NCI-H2107 treated with DMSO at 0.1 percent for 48 hours (cell line): Measurements from ENCODE around the gene FADS2.
A peak's percentile ranks its signal among the peaks of the same experiment; 100 is the strongest.

Source experiments
- DNase-seq: peaks from one replicate; lab custom pipeline; 2025; ENCODE audit not compliant: unreplicated experiment; lab: John Stamatoyannopoulos, UW

FADS2 gene

DNA sequence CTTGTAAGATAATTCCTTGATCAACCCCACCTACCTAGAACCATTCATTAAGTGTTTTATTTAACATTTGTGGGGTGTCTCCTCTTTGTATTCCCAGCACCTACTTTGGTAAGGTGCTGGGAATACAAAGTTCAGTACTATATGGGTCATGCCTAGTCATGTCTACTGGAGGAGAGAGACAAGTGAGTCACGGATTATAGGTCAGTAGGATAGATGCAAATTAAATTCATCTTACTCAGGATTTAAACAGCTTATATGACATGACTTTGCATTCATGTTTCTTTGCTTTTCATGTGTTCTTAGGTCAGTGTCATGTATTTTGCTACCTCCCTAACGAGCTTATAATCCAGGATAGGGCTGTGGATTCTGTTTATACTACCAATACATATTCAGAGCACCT is 7.9 kb upstream of the FADS2 start:
- DNase-seq: no peak

- DNase-seq: peak; percentile 25
Observed at GRCh38 chr11:61826930-61827570, 1.1 kb upstream of the FADS2 start.

GRCh38 chr11:61828379-61828628 is 204 bp downstream of the FADS2 start:
- DNase-seq: no peak

DNA sequence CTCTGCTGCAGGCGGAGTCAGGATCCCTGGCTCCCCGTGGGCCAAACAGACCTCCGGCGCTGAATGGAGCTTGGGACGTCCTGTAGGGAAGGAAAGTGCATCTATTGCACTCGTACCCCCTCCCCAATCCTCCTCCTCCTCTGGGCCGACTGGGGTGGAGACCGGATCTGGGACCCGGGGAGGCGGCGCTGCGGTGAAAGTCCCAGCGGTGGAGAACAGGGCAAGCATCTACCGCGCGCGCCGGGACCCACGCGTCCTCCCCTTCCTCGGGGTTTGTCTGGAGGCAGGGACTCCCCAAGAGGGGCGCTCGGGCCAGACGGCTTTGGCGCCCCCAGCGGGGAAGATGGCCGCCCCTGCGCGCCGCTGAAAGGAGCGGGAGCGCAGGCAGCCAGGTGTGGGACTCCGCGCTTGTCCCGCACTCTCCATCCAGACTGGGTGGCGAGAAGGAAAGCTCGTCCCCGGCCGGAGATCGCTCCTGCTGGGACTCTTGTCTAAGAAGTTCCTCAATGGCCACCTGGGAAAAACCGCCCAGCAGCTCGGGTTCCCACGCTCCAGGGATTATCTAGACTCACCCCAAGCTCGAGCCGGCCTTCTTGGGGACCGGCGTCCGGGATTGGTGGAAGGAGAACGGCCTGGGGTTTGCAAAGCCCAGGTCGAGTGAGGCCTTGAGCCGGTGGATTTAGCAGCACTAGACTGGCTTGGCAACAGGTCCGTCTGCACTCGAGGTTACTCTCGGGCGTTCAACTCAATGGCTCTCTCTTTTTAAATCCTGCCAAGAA is 718 bp downstream of the FADS2 start:
- no peak for DNase-seq

DNA sequence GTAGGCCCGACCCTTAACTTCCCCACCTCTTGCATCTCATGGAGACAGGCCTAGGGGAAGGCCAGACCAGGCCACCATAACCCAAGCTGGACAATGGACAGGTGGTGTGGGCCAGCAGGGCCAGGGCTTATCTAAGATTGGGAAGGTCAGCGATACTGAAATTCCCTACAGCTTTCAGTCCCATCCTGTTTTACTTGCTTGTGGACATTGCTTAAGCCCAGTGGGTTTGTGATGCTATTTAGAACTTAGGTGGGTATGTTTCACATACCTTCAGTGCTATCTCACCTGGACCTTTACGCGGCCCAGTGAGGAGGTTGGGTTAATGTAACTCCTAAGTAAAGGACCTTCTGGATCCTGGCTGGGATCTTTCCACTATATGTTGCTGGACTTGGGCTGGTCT is 1.7 kb downstream of the FADS2 start:
- DNase-seq: no peak

- DNase-seq: no peak
Observed at GRCh38 chr11:61830237-61831105, 2.4 kb downstream of the FADS2 start.

DNA sequence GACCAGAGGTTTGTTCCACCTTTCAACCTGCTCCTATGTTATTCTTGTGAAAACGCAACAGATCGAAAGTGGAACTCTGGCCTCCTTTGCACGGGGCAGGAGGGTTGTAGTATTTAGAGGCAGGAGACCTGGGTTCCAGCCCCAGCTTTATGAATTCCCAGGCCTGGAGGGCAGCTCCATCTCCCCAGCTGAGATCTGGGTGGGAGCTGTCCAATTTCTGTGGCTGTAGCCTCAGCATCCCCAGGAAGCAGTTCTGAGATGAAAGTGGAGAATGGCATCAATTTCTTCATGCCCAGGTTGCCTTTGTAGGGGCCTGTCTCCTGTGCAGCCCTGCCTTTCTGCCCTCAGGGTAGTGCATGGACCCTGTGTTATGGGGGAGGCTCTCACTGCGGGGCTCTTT is 4.1 kb downstream of the FADS2 start:
- no peak for DNase-seq

- peak; percentile 30 for DNase-seq
Observed at GRCh38 chr11:61832754-61833153, 4.7 kb downstream of the FADS2 start.

DNA sequence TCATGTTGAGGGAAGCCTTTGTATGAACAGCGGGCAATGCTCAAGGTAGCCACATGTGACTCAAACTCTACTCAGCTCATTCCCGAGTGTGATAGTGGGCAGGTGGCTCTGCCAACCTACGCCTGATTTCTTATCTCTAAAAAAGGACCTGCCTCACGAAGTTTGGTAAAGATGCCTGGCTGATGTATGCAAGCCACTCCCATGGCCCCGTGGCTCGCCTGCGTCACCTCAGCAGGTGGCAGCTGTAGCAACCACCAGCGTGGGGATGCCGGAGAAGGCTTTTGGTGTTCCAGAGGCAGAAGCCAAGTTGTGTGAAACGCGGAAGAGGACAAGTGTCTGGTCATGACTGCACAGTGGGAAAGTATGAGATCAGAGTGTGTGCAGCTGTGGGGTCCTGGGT is 5.4 kb downstream of the FADS2 start:
- DNase-seq: peak; percentile 50

- no peak for DNase-seq
Observed at GRCh38 chr11:61833926-61834277, 5.8 kb downstream of the FADS2 start.

DNA sequence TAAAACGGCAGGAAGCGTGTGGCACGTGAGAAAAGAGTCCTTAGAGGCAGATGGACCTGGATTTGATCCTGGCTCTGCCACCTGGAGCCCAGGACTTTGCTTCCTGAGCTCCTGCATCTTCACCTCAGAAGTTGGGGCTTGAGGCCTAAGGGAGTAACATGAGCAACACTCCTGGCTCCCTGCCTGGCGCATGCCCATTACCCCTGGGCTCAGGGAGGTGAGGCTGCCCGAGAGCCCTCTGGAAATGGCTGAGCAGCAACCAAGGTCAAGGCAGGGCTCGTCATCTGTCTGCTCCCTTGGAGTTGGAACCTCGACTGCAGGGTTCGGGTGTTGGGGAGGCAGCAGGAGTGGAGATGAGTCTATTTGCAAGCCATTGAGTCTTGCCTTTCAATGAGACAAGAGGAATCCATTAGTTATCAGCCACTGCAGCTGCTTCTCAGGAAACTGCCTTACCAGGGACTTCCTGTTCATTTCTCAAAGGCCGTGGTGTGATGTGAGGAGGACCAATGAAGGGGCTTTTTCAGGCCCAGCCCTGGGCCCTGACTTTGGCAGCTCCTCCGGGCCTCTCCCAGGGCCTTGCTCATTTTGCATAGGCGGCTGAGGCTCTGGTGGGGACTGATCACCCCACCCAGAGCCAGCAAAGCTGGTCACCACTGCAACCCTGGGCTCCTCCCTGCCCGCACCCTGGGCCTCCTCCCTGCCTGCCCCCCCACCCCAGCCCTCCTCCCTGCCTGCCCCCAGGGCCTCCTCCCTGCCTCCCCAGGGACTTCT is 6.4 kb downstream of the FADS2 start:
- peak; percentile 69 for DNase-seq

- DNase-seq: no peak
Observed at GRCh38 chr11:61836193-61836592, 8.1 kb downstream of the FADS2 start.

- no peak for DNase-seq
Observed at GRCh38 chr11:61837411-61838005, 9.4 kb downstream of the FADS2 start.

DNA sequence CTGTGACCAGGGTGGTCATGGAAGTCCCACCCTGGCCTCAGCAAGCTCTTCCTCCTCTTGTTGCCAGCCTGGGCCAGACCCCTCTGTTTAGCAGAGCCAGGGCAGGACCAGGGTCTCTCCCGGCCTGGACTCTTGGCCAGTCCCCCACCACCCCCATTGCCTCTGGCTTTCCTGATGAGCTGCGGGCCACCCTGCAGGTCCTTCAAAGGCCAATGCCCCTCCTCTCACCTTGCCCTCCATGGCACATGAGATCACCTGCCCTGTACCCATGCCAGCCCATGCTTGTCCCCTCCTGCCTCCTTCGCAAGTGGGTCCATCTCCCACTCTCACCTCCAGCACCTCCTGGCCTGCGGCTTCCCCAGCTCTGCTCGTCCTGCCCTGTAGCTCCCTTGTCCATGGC is 10.4 kb downstream of the FADS2 start:
- DNase-seq: no peak

DNA sequence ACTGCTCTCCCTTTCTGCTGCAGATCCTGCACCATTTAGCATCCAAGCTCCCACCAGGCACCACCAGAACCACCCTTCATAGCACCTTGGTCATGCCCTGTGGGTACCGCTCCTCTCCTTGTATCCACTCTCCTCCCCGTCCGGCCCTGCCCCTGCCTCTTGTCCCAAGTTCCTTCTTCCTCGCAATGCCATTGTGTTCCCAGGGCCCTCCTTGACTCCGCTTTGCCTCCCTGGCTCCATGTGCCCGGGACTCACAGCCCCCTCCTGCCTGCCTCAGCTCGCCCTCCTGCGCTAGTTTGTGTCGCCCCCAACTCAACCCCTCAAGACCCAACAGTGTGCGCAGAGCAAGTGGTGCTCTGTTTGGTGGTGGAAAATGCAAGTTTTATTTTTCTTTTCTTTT is 10.8 kb downstream of the FADS2 start:
- no peak for DNase-seq

DNA sequence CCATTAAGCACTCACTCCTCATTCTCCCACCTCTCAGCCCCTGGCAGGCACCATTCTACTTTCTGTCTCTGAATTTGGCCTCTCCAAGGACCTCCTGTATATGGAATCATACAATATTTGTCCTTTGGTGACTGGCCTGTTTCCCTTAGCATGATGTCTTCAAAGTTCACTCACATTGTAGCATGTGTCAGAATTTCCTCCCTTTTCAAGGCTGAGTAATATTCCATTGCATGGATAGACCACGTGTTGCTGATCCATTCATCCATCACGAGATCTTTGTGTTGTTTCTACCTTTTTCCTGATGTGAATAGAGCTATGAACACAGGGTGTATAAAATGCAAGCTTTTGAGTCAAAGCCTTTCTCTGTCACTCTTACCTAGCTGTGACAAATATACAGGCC is 11.6 kb downstream of the FADS2 start:
- DNase-seq: no peak

GRCh38 chr11:61840371-61840770 is 12.3 kb downstream of the FADS2 start:
- no peak for DNase-seq

DNA sequence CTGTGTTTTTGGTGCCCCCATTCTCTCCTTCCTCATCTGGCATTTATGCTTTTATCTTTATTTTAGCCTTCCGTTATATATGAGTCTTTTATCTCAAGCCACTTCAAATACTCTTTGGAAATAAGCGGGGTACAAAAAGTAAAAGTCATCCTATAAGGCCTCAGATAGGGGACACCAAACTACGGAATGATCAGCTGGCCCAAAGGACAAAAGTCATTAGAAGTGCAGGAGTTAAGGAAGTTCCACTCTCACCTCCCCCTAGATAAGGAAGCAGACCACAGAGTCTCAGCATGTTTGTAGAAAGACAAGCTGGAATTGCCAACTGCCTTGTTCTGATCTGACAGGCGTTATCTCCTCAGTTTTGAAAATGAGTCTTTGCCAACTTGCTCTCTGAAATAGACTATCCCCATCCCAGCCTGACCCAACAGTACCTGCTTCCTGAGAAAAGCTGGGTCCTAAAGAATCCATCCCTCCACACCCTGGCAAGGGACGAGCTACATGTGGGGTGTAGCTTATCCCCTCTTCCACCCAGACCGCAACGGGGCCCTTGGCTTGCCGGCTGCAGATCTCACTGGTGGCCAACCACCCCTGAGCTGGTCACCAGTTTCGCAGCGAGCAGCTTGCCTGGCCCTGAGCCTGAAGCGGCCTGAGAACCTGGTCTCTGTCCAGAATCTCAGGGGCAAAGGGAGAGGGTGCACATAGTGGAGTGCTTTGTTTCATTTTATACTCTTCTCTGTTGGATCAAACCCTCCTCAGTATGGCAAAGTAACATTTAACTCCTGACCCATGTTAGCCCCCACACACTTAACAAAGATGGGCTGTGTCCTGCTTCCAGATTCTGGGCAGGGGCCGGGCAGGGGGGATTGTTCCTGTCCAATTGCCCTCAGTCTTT is 13.8 kb downstream of the FADS2 start:
- no peak for DNase-seq

- no peak for DNase-seq
Observed at GRCh38 chr11:61842528-61842820, 14.4 kb downstream of the FADS2 start.

DNA sequence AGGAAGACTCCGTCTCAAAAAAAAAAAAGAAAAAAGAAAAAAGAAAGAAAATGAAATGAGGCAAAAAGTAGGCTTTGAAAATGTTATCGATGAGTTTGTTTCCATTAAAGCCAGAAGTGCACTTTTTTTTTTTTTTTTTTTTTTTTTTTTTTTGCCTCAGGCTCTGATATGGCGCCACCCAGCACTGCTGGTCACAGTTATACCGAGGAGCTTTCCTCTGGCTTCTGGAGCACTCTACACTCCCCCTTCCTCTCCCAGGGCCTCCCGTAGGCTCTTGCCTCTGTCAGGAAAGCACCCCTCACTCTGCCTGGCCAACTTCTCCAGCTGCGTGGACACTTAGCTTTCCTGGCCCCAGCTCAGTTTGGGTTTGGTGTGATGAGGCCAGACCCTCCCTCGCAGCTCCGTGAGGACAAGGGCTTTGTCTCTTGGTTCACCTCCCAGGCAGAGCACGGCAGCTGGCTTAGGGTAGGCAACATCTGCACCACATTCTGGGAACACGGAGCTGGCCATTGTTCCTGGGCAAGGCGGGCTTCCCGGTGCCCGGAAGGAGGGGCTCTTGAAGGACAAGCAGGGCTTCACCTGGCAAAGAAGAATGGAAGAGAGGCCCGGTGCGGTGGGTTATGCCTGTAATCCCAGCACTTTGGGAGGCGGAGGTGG is 16.9 kb downstream of the FADS2 start:
- DNase-seq: no peak
